HS-27A (cell line): ENCODE measurements around the gene UPF3A.
"Not testable (repeated sequence)": the region's sequence is repeated elsewhere in the genome, so short reads cannot be mapped to it uniquely, and the experiment has no call there.

Experiments used
- DNase-seq: peaks from one replicate; pipeline ENCODE4 v3.0.0-alpha.2; 2012; ENCODE audit warnings: low read depth, missing footprints

The UPF3A gene

GRCh38 chr13:114281351-114282040 is at the start of gene UPF3A:
TSS of gene UPF3A (plus strand) at chr13:114281601. CDS start at chr13:114281640, 39 bp downstream.
- peak; percentile 56 for DNase-seq

DNA sequence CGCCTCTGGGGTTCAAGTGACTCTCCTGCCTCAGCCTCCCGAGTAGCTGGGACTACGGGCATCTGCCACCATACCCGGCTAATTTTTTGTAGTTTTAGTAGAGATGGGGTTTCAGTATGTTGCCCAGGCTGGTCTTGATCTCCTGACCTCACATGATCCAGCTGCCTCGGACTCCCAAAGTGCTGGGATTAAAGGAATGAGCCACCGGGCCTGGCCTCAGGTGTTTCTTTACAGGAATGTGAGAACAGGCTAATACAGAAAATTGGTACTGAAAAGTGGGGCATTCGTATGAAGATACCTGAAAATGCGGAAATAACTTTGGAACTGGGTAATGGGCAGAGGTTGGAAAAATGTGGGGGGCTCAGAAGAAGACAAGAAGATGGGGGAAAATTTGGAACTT is 49.5 kb upstream of the UPF3A start:
- no peak for DNase-seq

GRCh38 chr13:114234266-114234644 is 47.1 kb upstream of the UPF3A start:
- DNase-seq, result no peak

DNA sequence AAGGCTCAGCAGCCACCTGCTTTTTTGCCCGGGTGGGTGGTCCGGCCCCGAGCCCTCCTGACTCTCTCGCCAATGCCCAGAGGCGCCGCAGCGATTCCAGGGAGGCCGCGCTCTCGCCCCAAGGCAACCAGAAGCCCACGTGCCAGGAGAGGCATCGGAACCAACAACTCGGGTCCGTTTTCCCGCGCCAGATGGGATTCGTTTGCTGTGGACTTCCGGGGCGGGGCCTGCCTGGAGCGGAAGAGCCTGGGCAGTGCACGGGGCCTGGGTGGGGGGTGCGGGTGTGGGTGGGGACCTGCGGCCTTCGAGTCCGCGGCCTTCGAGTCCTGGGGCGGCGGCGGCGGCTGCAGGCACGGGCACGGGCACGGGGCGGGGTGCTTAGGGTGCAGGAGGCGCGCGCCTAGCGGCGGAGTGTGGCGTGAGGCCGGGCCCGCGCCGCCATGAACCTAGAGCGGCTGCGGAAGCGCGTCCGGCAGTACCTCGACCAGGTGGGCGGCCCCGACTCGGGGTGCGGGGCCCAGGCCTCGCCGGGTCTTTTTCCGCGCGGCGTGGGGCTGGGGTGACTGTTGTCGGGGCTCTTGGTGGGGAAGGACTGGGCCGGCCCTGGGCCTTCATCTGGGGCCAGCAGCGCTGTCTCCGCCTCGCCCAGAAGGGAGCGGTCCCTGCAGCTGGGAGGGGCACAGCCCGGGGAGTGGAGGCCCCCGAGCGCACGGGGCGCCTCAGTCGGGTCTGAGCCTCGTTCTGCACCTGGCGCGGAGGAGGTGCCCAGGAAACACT is 46.6 kb upstream of the UPF3A start, which contains the start of gene CDC16:
Gene CDC16, plus strand, starts transcription at position 253 of the 777 bp plus-strand sequence. Its CDS starts 188 bp downstream, at position 441.
- peak; percentile 68 for DNase-seq

DNA sequence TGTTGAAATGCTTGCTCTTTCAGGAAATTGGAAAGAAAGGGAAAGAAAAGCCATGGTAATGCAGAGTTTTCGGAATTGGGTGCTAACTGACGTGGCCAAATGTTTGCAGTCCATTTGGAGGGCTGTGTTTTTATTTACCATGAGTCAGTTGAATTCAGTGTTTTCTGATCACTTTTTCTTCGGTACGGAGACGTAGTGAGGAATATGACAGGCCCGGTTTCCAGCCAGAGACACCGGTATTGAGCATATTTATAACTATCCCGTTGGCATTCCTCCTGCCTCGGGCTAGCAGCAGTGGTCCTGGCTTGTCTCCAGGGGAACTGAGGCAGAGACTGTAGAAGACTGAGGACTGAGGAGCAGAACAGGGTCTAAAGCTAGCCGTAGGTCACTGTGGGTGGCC is 45.7 kb upstream of the UPF3A start:
- DNase-seq, result no peak

GRCh38 chr13:114236227-114236626 is 45.2 kb upstream of the UPF3A start:
- DNase-seq, result no peak

GRCh38 chr13:114237415-114238112 is 43.8 kb upstream of the UPF3A start:
- DNase-seq, result no peak

GRCh38 chr13:114241918-114242317 is 39.5 kb upstream of the UPF3A start:
- DNase-seq, result no peak

DNA sequence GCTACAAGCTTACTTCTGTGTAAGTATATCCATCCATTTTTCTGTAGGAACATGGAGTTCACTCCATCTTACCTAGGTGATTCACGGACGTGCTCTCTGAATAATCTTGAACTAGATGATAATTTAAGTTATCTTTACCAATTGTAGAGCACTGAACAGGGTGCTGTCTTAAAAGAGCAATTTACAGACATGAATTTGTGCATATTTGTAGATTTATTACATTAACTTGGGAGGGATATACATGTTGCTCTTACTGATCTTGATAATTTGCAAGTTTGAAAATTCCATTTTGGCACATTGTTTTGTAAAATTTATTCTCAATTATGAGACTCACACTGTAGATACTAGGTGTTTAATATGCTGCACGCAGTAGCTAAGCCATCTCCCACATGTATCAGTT is 37.4 kb upstream of the UPF3A start:
- DNase-seq, result no peak

DNA sequence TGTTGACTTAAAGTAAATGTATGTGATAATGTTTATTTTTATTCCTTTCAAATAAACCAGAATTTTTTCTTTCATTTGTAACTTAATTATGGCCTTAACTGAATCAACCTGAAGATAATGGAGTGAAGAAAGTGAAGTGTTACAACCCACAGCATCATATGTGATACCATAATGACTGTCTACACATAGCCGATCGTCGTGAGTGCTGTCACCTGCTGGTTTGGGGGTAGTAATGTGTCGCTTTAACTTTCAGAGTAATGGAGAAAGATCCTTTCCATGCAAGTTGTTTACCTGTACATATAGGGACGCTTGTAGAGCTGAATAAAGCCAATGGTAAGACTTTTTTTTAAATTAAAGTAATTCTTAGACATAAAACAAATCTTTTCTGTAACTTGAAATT is 36.8 kb upstream of the UPF3A start:
- DNase-seq, result no peak

- DNase-seq, result no peak
These were observed 33.4 kb upstream of the UPF3A start for GRCh38 chr13:114248011-114248410.

- DNase-seq, result no peak
These were observed 32.3 kb upstream of the UPF3A start for GRCh38 chr13:114249077-114249476.

- DNase-seq, result not testable (repeated sequence)
These were observed 29.6 kb upstream of the UPF3A start for GRCh38 chr13:114251639-114252440.

GRCh38 chr13:114256547-114256946 is 24.9 kb upstream of the UPF3A start:
- DNase-seq, result no peak

DNA sequence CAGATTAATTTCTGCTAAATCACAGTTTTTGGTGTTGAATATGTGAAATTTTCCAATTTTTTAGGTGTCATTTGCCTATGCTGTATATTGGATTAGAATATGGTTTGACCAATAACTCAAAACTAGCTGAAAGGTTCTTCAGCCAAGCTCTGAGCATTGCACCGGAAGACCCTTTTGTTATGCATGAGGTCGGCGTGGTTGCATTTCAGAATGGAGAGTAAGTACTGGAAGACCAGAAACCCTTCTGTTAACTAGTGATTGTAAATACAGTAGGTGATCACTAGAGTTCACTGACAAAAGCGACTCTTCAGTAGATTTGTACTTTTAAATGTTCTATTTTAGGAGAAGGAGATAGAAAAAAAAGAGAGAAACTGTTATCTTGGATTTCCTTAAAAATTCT is 24.4 kb upstream of the UPF3A start:
- no peak for DNase-seq

GRCh38 chr13:114258589-114258988 is 22.8 kb upstream of the UPF3A start:
- DNase-seq, result no peak

- DNase-seq, result no peak
These were observed 22.0 kb upstream of the UPF3A start for GRCh38 chr13:114259374-114259773.

DNA sequence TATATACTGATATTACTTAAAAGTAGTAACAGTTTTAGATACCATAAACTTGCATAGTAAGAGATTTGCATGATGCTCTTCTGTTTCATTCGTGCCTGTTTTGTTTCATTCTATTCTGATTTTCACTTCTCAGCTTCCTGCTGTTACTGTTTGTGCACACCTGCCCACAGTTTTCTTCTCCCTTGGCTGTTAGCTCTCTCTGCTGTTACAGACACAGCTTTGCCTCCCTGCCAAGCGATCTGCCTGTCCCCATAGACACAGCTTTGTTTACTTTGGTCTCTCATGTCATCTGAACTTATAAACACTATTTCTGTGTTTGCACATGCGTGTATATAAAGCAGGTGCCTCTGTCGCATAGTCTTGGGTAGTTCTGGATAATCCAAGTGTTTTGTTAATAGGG is 21.4 kb upstream of the UPF3A start:
- no peak for DNase-seq

DNA sequence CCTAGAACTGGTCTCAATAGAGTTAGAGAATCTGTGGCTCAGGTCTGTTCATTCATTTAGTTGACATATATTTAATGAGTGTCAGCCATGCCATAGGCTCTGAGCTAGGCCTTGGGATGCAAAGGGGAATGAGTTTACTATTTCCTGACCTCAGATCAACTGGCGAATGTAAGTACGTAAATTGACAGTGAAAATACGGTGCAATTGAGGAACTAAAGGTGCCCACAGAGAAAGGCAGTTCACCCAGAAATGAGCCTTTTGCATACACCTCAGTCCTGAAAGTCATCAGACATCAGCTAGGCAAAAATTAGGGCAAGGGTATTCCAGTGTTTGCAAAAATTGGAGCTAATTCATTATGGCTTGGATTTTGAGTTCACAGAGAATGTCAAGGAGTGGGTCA is 20.6 kb upstream of the UPF3A start:
- no peak for DNase-seq

DNA sequence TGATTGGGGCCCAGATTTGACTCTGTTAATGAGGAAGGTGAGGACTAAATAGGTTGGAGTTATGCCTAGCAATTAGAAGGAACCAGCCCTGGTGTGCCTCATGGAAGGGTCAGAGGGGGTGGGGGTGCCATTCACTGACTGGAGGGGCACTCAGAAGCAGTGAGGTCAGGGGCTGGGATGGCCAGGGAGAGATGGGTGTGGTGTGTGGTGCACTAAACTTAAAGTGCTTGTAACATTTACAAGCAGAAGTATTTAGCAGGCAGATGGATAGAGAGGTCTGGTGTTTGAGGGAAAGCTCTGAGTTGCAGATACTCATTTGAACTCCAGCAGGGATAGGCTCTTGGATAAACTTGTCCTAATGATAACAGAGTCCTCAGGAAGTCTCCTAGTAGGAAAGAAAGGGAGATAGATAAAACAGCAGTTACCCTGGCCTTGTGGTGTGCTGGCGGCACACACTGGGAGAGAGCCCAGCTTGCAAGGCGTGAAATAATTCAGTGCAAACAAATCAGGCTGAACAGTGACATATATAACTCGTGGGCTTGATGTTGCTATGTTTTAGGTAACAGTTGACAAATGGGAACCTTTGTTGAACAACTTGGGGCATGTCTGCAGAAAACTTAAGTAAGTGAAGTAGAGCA is 20.0 kb upstream of the UPF3A start:
- DNase-seq, result no peak

GRCh38 chr13:114263578-114263977 is 17.8 kb upstream of the UPF3A start:
- DNase-seq, result no peak

DNA sequence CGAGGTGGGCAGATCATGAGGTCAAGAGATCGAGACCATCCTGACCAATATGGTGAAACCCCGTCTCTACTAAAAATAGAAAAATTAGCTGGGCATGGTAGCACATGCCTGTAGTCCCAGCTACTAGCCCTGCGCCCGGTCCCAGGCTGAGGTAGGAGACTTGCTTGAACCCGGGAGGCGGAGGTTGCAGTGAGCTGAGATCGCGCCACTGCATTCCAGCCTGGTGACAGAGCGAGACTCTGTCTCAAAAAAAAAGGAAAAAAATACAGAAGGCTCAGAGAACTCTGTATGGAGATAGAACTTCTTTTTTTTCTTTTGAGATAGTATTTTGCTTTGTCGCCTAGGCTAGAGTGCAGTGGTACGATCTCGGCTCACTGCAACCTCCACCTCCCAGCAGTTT is 17.1 kb upstream of the UPF3A start:
- DNase-seq, result not testable (repeated sequence)
